Measurements from ENCODE around the gene EOMES.

Gene EOMES

DNA sequence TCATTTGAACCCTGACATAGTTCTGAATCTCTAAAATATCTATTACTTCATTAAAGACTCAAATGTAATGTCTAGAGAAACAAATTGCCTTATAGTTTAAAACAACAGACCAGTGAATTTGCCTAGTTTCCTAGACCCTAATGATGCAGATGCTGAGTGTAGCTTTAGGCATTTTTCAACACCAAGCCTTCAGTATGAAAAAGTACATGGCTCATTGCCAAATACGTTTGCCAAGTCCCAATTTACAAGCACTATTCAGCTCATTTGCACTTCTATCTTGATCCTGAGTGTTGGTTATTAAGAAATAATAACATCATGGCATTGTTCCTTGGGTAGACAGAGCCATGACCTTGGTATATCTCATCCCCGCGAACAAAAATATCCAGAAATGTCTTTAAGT is 46.8 kb downstream of the EOMES start:
- no peak overlapping the region for H3K4me3 ChIP-seq (ENCODE audit: low read depth, low read length)
- no peak for DNase-seq (ENCODE audit: low read depth)
- TF ChIP-seq, protein P1, sequence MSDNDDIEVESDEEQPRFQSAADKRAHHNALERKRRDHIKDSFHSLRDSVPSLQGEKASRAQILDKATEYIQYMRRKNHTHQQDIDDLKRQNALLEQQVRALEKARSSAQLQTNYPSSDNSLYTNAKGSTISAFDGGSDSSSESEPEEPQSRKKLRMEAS (IDR thresholded peaks at IDR 0.05; ENCODE audit: low read depth, low read length), result no peak
- TF ChIP-seq MYC (IDR thresholded peaks at IDR 0.05; ENCODE audit: low read depth, low read length) (no peak), POLR2A (IDR thresholded peaks at IDR 0.05; ENCODE audit: extremely low read depth, insufficient read length) (no peak)
- TF ChIP-seq, protein P2, sequence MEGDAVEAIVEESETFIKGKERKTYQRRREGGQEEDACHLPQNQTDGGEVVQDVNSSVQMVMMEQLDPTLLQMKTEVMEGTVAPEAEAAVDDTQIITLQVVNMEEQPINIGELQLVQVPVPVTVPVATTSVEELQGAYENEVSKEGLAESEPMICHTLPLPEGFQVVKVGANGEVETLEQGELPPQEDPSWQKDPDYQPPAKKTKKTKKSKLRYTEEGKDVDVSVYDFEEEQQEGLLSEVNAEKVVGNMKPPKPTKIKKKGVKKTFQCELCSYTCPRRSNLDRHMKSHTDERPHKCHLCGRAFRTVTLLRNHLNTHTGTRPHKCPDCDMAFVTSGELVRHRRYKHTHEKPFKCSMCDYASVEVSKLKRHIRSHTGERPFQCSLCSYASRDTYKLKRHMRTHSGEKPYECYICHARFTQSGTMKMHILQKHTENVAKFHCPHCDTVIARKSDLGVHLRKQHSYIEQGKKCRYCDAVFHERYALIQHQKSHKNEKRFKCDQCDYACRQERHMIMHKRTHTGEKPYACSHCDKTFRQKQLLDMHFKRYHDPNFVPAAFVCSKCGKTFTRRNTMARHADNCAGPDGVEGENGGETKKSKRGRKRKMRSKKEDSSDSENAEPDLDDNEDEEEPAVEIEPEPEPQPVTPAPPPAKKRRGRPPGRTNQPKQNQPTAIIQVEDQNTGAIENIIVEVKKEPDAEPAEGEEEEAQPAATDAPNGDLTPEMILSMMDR (IDR thresholded peaks at IDR 0.05; ENCODE audit: low read depth, low read length), result no peak

DNA sequence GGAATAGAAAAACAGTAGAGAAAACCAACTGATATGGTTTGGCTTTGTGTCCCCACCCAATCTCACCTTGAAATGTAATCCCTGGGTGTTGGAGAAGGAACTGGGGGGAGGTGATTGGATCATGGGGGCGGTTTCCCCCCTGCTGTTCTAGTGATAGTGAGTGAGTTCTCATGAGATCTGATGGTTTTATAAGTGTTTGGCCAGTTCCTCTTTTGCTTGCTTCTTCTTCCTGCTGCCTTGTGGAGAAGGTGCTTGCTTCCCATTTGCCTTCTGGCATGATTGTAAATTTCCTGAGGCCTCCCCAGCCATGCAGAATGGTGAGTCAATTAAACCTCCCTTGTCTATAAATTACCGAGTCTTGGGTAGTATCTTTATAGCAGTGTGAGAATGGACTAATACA is 48.4 kb downstream of the EOMES start:
- H3K4me3 ChIP-seq (ENCODE audit: low read depth, low read length), result no peak overlapping the region
- TF ChIP-seq POLR2A (IDR thresholded peaks at IDR 0.05; ENCODE audit: extremely low read depth, insufficient read length) (no peak), MYC (IDR thresholded peaks at IDR 0.05; ENCODE audit: low read depth, low read length) (no peak)
- TF ChIP-seq, protein P2 (IDR thresholded peaks at IDR 0.05; ENCODE audit: low read depth, low read length), result no peak
- TF ChIP-seq, protein P1 (IDR thresholded peaks at IDR 0.05; ENCODE audit: low read depth, low read length), result no peak
- DNase-seq (ENCODE audit: low read depth), result peak; percentile 76

DNA sequence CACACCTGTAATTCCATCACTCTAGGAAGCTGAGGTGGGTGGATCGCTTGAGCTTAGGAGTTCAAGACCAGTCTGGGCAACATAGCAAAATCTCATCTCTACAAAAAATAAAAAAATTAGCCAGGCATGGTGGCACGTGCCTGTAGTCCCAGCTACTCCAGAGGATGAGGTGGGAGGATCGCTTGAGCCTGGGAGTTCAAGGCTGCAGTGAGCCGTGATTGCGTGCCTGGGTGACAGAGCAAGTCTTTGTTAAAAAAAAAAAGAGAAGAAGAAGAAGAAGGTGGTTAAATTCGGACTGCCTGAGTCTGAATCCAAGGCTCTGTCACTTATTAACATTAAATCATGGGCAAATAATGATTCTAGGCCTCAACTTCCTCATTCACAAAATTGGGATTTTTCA is 51.0 kb downstream of the EOMES start:
- TF ChIP-seq MYC (IDR thresholded peaks at IDR 0.05; ENCODE audit: low read depth, low read length) (no peak), POLR2A (IDR thresholded peaks at IDR 0.05; ENCODE audit: extremely low read depth, insufficient read length) (no peak)
- TF ChIP-seq, protein P1 (IDR thresholded peaks at IDR 0.05; ENCODE audit: low read depth, low read length), result no peak
- TF ChIP-seq, protein P2 (IDR thresholded peaks at IDR 0.05; ENCODE audit: low read depth, low read length), result no peak
- H3K4me3 ChIP-seq (ENCODE audit: low read depth, low read length), result no peak overlapping the region

DNA sequence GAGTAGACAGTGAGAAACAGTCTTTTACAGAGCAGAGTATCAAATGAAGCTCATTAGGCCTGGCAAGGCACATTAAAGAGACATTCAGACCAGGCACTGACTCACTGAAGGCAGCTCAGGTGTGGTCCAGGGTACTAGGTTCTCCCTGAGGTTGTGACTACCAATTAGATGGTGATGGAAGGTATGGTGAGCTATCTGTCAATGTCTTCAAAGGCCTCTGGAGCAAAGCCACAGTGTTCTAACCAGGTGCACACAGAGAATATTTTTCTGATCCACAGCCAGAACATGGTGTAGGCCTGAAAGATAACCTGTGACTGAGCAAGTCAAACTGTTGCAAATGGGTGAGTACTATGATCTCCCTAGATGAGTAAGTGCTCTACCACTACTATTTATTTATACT is 51.5 kb downstream of the EOMES start:
- TF ChIP-seq, protein P2 (IDR thresholded peaks at IDR 0.05; ENCODE audit: low read depth, low read length), result no peak
- no peak overlapping the region for H3K4me3 ChIP-seq (ENCODE audit: low read depth, low read length)
- DNase-seq (ENCODE audit: low read depth), result no peak

More for the DNA sequence above, 51.0 kb downstream of the EOMES start:
- DNase-seq (ENCODE audit: low read depth), result no peak

DNA sequence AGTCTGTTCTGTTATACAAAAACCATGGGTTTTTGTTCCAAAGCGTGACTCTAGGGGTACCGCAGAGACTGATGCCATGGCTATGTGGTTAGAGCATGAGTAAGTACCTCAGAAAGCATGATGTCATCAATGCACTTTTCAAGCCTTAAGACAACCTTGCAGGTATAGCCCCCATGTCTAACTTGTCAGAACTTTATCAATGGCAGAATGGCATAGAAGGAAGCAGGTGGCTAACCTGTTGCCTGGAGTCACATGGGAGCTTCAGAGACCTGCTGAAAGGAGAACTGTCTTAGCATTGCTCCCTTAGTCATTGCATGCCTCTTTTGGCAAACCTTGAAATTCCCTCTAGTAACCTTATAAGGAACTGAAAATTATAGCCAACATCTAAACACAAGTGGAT is 52.5 kb downstream of the EOMES start:
- no peak overlapping the region for H3K4me3 ChIP-seq (ENCODE audit: low read depth, low read length)
- no peak for DNase-seq (ENCODE audit: low read depth)
- TF ChIP-seq, protein P1 (IDR thresholded peaks at IDR 0.05; ENCODE audit: low read depth, low read length), result no peak
- no peak for TF ChIP-seq POLR2A (IDR thresholded peaks at IDR 0.05; ENCODE audit: extremely low read depth, insufficient read length)

DNA sequence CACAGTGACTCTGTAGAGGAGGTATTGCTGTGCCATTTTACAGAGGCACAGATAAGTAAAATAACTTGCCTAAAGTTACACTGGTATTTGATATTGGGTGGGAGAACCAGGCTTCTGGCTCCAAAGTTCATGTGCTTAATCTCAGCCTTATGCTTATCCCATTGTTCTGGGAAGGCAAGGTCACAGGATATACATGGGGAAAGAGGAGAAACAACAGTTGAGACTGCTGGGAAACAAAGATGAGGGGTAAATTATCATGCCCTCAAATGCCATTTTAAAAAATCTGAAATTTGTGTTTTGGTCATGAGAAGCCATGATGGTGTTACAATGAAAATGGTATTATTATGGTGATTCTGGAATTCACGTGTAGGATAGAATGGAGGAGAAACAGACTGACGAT is 54.4 kb downstream of the EOMES start:
- H3K4me3 ChIP-seq (ENCODE audit: low read depth, low read length), result no peak overlapping the region
- TF ChIP-seq, protein P2 (IDR thresholded peaks at IDR 0.05; ENCODE audit: low read depth, low read length), result no peak
- TF ChIP-seq MYC (IDR thresholded peaks at IDR 0.05; ENCODE audit: low read depth, low read length), result no peak
- TF ChIP-seq, protein P1 (IDR thresholded peaks at IDR 0.05; ENCODE audit: low read depth, low read length), result no peak
- no peak for TF ChIP-seq POLR2A (IDR thresholded peaks at IDR 0.05; ENCODE audit: extremely low read depth, insufficient read length)
- no peak for DNase-seq (ENCODE audit: low read depth)

All from NB4 (cell line).